Fibroblast of lung (primary cell): ENCODE data around the gene KIF13A.

Experiments used
- CTCF ChIP-seq, 2 donors: IDR thresholded peaks in 1 of 2; conservative IDR thresholded peaks in 1 of 2; 1 replicate in 1 of 2; 2 replicates in 1 of 2; pipeline ENCODE4 v1.5.1; 2011 to 2012; ENCODE audit warnings: low read length in 2 of 2, control low read depth in 1 of 2, inconsistent platforms in 1 of 2, low read depth in 1 of 2, mild to moderate bottlenecking in 1 of 2
- EZH2 ChIP-seq: IDR thresholded peaks from 2 replicates; pipeline ENCODE4 v1.5.1; 2012; ENCODE audit warnings: low read length, control low read depth, mild to moderate bottlenecking; ENCODE audit errors: missing control alignments

- TF ChIP-seq CTCF (conservative IDR thresholded peaks at IDR 0.05 in 1 of 2, IDR thresholded peaks at IDR 0.05 in 1 of 2; ENCODE audit: low read depth in 1 of 2, low read length in 2 of 2) = no peak
- no peak for TF ChIP-seq EZH2
Measured at GRCh38 chr6:17892097-17892686, 95.2 kb downstream of the KIF13A start.
